HG03432 (cell line): ENCODE results near the gene BRPF1.
"Not testable (repeated sequence)": the region's sequence is repeated elsewhere in the genome, so short reads cannot be mapped to it uniquely, and the experiment has no call there.

Source experiments
- ATAC-seq: cut with Tn5 transposase; IDR thresholded peaks from one replicate; pipeline ENCODE4 v1.9.1; 2021; ENCODE audit warnings: mild to moderate bottlenecking, moderate library complexity; ENCODE audit not compliant: unreplicated experiment

The BRPF1 gene

GRCh38 chr3:9765865-9766264, 34.3 kb downstream of the BRPF1 start:
- ATAC-seq = no peak

- ATAC-seq = no peak
Measured at GRCh38 chr3:9767418-9767817, 35.9 kb downstream of the BRPF1 start.

- ATAC-seq = no peak
Measured at GRCh38 chr3:9768141-9768775, 36.7 kb downstream of the BRPF1 start.

GRCh38 chr3:9769012-9769411, 37.5 kb downstream of the BRPF1 start:
- ATAC-seq = no peak

GRCh38 chr3:9769426-9770275, 38.1 kb downstream of the BRPF1 start, which contains the start of gene CAMK1:
TSS of gene CAMK1 (minus strand) at chr3:9769947. CDS start at chr3:9767749, 2,198 bp downstream.
- peak; percentile 75 for ATAC-seq

- no peak for ATAC-seq
Measured at GRCh38 chr3:9770276-9770812, 38.8 kb downstream of the BRPF1 start.

- not testable (repeated sequence) for ATAC-seq
Measured at GRCh38 chr3:9771007-9771406, 39.5 kb downstream of the BRPF1 start.

GRCh38 chr3:9776896-9777693, 45.6 kb downstream of the BRPF1 start:
- ATAC-seq = no peak

- ATAC-seq = no peak
Measured at GRCh38 chr3:9777694-9778021, 46.1 kb downstream of the BRPF1 start.

GRCh38 chr3:9778143-9779074, 46.9 kb downstream of the BRPF1 start:
- ATAC-seq = no peak

GRCh38 chr3:9779075-9779593, 47.6 kb downstream of the BRPF1 start:
- no peak for ATAC-seq

GRCh38 chr3:9779721-9780457, 48.4 kb downstream of the BRPF1 start:
- peak; percentile 67 for ATAC-seq

GRCh38 chr3:9780458-9780812, 48.9 kb downstream of the BRPF1 start:
- ATAC-seq = peak; percentile 4

GRCh38 chr3:9780910-9781309, 49.4 kb downstream of the BRPF1 start:
- no peak for ATAC-seq

GRCh38 chr3:9781551-9781950, 50.0 kb downstream of the BRPF1 start:
- ATAC-seq = no peak

GRCh38 chr3:9781978-9782603, 50.6 kb downstream of the BRPF1 start:
- ATAC-seq = no peak

- no peak for ATAC-seq
Measured at GRCh38 chr3:9782770-9783169, 51.2 kb downstream of the BRPF1 start.

- ATAC-seq = no peak
Measured at GRCh38 chr3:9783954-9784353, 52.4 kb downstream of the BRPF1 start.

- ATAC-seq = no peak
Measured at GRCh38 chr3:9784965-9785364, 53.4 kb downstream of the BRPF1 start.
